GM06990 (cell line): ENCODE results near the gene S100A3.

Source experiments
- DNase-seq: peaks from one replicate; pipeline ENCODE4 v3.0.0-alpha.2; 2011; ENCODE audit not compliant: insufficient read length; ENCODE audit errors: extremely low read depth
- H3K27me3 ChIP-seq: replicated peaks from 2 replicates; pipeline ENCODE4 v1.6.0; 2011; ENCODE audit warnings: low read length; ENCODE audit not compliant: control insufficient read depth, insufficient read depth
- H3K36me3 ChIP-seq: 2 replicates; pipeline ENCODE4 v1.5.1; 2011; ENCODE audit warnings: low read length; ENCODE audit not compliant: control insufficient read depth, insufficient read depth
- H3K4me3 ChIP-seq: replicated peaks from 2 replicates; pipeline ENCODE4 v1.5.1; 2011; ENCODE audit warnings: low read depth, mild to moderate bottlenecking, control low read depth, low read length
- TF ChIP-seq, protein P1 (sequence below): IDR thresholded peaks from 2 replicates; pipeline ENCODE4 v1.5.1; 2011; ENCODE audit warnings: low read length, control low read depth, mild to moderate bottlenecking, inconsistent platforms; ENCODE audit not compliant: insufficient read depth, poor library complexity, severe bottlenecking

The S100A3 gene

DNA sequence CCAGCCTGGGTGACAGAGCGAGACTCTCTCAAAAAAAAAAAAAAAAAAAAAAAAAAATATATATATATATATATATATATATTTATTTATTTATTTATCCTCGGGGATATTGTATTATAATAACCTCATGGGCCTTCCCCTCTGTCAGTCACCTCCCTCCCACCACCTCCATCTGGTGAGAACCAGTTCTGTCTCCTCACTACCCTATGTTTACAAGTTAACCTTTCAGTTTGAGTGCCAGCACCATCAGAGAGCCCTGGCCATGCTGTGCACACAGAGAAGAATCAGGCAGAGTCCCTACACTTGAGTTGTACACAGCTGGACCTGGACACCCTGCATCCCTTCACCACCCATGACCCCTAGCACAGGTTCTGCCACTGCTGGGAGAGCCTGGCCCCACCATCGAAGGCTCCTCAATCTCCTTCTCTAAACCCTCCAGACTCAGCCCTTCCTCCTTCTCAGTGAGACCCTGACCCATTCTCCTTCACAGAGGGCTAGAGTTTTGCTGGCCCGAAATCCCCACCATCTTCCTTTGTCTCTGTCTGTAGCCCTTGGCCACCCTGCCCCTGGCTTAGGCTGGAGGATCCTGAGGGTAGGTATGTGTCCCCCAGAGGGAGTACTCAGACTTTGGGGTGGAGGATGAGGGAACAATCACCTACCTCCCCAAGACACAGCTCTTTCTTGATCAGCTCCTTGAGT, 9.5 kb downstream of the S100A3 start:
- Histone ChIP-seq H3K27me3 (no peaks in the 10 kb centered on the region), H3K36me3 (no peaks in the 10 kb centered on the region), H3K4me3 (no peak overlapping the region)
- TF ChIP-seq, protein P1, sequence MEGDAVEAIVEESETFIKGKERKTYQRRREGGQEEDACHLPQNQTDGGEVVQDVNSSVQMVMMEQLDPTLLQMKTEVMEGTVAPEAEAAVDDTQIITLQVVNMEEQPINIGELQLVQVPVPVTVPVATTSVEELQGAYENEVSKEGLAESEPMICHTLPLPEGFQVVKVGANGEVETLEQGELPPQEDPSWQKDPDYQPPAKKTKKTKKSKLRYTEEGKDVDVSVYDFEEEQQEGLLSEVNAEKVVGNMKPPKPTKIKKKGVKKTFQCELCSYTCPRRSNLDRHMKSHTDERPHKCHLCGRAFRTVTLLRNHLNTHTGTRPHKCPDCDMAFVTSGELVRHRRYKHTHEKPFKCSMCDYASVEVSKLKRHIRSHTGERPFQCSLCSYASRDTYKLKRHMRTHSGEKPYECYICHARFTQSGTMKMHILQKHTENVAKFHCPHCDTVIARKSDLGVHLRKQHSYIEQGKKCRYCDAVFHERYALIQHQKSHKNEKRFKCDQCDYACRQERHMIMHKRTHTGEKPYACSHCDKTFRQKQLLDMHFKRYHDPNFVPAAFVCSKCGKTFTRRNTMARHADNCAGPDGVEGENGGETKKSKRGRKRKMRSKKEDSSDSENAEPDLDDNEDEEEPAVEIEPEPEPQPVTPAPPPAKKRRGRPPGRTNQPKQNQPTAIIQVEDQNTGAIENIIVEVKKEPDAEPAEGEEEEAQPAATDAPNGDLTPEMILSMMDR: no peak
- DNase-seq: no peak

DNA sequence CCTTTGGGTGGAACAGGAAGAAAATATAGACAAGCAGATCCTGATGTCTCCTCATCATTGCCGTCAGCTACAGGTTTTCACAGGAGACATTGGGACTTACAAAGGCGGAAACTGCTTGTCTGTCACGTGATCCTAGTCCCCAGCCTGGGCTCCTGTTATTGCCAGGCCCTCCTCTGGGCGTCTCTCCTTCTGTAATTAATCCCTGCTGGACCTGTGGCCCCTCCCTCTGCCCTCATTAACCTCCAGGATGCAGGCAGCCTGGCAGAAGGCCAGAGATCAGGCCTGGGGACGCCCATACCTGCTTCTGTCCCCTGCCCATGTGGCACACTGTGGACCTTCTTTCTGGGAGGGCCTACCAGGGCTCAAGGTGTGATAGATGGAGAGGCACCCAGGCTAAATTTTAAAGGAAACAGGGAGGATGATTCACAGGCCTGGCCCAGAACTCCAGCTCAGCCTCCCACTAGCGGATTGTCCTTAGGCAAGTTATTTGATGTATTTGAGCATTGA, 10.7 kb downstream of the S100A3 start:
- no peaks in the 10 kb centered on the region for H3K36me3 ChIP-seq
- no peak overlapping the region for H3K4me3 ChIP-seq
- TF ChIP-seq, protein P1: no peak
- no peaks in the 10 kb centered on the region for H3K27me3 ChIP-seq
- no peak for DNase-seq

DNA sequence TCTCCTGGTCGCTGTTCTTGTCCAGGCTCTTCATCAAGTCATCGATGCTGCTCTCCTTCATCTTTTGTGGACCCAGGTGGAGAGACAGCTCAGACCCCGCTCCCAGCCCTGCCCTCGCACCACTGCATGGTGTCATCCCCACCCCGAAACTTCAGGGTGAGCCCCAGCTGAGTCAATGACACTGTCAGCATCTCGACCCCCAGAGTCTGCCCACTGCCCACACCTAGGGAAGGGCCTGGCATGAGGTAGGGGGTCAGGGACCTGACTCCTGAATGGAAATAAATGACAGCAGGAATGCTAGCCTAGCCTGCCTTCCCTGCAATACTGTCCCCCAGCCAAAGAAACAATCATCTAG, 11.7 kb downstream of the S100A3 start:
- DNase-seq: no peak
- Histone ChIP-seq H3K4me3 (no peak overlapping the region), H3K36me3 (no peaks in the 10 kb centered on the region), H3K27me3 (no peaks in the 10 kb centered on the region)
- TF ChIP-seq, protein P1: no peak

DNA sequence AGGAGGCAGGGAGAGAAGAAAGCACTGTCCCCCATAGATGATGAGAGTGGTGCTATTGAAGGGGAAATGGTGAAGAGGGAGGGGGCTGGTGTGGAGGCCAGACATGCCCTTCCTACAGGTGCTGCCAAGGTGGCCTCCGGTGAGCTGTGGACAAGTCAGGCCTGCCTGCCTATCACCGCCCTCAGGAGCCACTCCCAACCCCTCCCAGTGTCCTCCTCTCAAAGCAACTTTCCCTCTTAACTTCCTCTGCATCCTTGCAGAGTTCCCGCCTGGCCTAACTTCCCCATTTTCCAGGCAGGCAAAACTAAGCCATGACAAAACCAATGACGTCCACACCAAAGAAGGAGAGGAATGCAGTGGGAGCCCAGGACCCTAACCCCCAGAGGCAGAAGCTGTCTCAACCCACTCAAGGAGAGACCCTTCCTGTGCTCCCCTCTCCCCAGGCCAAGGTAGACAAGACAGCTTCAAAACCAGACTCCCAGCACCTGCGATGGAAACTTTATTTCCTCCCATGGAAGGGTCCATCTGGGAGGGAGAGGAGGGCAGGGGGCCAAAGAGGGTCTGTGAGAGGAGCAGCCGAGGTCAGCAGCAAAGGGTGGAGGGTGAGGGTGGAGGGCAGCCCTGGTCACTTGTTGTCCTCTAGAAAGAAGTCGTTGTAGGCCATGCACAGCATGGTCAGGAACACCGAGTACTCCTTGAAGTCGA, 12.2 kb downstream of the S100A3 start:
- Histone ChIP-seq H3K36me3 (no peaks in the 10 kb centered on the region), H3K27me3 (no peaks in the 10 kb centered on the region; the same call in 1 of the 2 replicates), H3K4me3 (no peak overlapping the region)
- DNase-seq: no peak
- TF ChIP-seq, protein P1: no peak

DNA sequence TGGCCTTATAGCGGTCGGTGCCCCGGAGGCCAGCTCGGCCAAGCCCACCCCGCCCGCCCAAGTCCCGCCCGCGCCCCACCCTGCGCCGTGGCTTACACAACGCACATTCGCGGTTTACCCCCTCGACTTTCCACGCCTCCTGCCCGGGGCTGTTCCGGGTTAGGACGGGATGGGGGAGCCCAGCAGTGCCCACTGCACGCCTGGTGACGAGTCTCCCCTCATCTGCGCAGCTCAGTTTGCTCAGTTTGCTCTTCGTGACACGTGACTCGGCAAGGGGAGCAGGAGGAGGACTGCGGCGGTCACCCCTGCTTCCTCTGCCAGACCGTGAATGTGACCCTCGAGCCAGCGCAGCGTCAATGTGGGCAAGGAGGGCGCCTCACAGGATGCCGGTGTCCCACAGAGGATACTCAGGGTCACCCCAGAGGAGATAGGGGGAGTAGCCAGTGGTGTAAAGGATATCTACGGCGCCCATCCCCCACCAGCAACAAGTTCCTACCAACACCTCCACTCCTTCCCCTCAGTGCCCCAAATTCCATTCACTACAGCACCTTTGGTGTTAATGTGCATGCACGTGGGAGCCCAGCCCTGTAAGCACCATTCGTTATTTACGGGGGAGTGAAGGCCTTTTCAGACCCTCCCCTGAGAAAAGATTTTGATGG, 12.9 kb downstream of the S100A3 start:
- TF ChIP-seq, protein P1: no peak
- H3K36me3 ChIP-seq: no peaks in the 10 kb centered on the region
- no peaks in the 10 kb centered on the region; the same call in 1 of the 2 replicates for H3K27me3 ChIP-seq
- peak overlapping the region; percentile 48 for H3K4me3 ChIP-seq
- peak; percentile 55 for DNase-seq
